OCI-LY3 (cell line): Measurements from ENCODE around the gene EFNA5.

Experiments used
- EZH2phosphoT487 ChIP-seq: fragments of 200-600 bp; shearing (Covaris generic); IDR thresholded peaks from 2 replicates; pipeline ENCODE4 v1.6.1; 2018; ENCODE audit warnings: antibody characterized with exemption, mixed run types, low read depth
- TF ChIP-seq, protein P1 (sequence below): fragments of 200-600, 300-600 bp; sonication (generic); IDR thresholded peaks from 2 replicates; pipeline ENCODE4 v1.5.1; 2014; ENCODE audit warnings: antibody characterized with exemption, low read length, low read depth

DNA sequence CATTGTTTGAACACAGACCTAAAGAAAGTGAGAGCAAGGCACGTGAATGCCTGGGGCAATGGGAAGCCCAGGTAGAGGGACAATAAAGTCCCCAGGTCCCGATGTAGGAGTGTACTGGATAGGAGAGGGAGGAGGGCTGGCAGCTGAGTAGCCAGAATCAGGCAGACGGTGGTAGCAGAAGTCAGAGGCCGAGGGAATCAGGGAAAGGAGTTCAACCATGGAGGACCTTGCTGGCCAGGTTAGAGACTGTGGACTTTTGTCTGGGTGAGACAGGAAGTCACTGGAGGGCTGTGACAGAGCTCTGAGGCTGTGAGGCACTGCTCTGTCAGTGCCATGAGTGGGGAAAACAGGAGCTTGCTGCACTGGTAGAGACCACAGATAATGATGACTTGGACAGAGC lies 248.2 kb downstream of the EFNA5 start:
- TF ChIP-seq, protein P1, sequence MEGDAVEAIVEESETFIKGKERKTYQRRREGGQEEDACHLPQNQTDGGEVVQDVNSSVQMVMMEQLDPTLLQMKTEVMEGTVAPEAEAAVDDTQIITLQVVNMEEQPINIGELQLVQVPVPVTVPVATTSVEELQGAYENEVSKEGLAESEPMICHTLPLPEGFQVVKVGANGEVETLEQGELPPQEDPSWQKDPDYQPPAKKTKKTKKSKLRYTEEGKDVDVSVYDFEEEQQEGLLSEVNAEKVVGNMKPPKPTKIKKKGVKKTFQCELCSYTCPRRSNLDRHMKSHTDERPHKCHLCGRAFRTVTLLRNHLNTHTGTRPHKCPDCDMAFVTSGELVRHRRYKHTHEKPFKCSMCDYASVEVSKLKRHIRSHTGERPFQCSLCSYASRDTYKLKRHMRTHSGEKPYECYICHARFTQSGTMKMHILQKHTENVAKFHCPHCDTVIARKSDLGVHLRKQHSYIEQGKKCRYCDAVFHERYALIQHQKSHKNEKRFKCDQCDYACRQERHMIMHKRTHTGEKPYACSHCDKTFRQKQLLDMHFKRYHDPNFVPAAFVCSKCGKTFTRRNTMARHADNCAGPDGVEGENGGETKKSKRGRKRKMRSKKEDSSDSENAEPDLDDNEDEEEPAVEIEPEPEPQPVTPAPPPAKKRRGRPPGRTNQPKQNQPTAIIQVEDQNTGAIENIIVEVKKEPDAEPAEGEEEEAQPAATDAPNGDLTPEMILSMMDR, result no peak
- no peak for TF ChIP-seq EZH2phosphoT487
